Astrocyte of the hippocampus (primary cell): ENCODE measurements around the gene KATNB1.
"Not testable (repeated sequence)": the region's sequence is repeated elsewhere in the genome, so short reads cannot be mapped to it uniquely, and the experiment has no call there.

Experiments
- DNase-seq: peaks from one replicate; pipeline ENCODE4 v3.0.0; 2011; ENCODE audit warnings: low read depth, low spot score

KATNB1 gene

DNA sequence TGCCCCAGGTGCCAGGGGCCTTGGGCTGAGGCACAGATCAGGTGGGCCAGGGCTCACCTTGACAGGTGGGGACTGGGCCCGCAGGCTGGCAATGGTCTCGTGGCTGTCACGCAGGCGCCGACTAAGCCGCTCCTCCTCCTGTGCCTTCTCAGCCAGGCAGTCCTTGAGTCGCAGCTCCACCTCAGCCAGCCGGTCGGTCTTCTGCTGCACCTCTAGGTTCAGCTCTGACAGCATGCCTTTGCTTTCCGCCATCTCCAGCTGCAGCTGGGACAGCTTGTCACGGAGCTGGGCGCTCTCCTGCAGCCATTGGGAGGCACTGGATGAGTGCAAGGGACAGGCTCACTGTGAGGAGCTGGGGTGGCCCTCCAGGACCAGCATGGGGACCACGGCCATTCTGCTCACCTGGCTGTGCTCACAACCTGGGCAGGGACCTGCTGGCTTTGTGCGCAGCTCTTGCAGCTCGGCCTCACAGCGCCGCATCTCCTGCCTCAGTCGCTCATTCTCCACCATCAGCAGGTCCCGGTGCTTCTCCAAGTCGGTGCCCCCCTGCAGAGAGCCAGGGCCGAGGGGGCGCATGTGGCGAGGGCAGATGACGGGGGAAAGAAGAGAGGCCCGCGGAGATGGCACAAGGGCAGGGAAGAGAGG, 35.7 kb downstream of the KATNB1 start:
- no peak for DNase-seq

DNA sequence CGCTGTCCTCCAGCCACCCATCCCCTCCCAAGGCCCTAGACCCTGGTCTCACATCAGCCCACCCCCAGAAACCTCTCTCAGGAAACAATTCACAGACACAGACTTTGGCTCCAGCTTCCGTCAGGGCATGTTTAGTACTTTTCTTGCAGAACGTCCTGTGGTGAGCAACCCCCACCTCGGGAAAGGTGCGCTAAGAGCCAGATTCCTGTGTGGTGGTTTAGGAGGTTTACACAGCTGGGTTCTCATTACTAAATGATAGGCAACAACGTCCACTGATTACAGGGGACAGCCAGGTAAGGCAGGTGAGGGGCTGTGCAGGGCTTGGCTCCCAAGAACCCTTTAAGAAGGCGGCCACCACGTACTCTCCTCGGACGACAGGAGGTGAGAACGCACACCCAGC, 37.4 kb downstream of the KATNB1 start:
- DNase-seq: no peak

GRCh38 chr16:57773655-57774295, 38.2 kb downstream of the KATNB1 start:
- DNase-seq: peak; percentile 56

GRCh38 chr16:57774705-57775285, 39.2 kb downstream of the KATNB1 start:
- no peak for DNase-seq

GRCh38 chr16:57775661-57776469, 40.3 kb downstream of the KATNB1 start:
- peak; percentile 75 for DNase-seq

GRCh38 chr16:57778658-57779057, 43.1 kb downstream of the KATNB1 start:
- no peak for DNase-seq

DNA sequence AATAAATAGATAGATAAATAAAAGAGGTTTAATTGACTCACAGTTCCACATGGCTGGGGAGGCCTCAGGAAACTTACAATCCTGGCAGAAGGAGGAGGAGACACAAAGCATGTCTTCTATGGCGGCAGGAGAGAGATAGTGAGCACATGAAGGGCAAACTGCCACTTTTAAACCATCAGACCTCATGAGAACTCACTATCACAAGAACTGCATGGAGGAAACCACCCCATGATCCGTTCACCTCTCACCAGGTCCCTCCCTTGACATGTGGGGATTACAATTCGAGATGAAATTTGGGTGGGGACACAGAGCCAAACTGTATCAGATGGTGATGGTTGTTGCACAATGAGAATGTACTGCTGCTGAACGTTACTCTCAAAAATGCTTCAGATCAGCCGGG, 44.3 kb downstream of the KATNB1 start:
- DNase-seq: not testable (repeated sequence)

DNA sequence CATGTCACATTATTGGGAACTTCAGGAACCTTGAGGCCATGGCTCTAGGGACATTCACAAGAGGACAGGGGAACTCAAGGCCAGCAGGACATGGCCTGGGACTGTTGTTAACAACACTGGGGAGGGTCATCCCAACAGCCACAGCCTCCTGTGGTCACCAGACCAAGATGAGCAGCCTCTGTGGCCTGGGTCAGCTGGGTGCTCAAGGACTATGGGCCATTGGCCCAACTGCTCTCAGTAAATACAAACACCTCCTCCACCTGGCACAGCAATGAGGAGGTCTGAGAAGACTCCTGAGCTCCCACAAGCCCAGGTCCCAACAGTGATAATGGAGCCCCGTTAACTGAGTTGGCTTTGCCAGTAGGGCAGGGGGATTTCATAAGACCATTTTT, 45.8 kb downstream of the KATNB1 start:
- DNase-seq: no peak

DNA sequence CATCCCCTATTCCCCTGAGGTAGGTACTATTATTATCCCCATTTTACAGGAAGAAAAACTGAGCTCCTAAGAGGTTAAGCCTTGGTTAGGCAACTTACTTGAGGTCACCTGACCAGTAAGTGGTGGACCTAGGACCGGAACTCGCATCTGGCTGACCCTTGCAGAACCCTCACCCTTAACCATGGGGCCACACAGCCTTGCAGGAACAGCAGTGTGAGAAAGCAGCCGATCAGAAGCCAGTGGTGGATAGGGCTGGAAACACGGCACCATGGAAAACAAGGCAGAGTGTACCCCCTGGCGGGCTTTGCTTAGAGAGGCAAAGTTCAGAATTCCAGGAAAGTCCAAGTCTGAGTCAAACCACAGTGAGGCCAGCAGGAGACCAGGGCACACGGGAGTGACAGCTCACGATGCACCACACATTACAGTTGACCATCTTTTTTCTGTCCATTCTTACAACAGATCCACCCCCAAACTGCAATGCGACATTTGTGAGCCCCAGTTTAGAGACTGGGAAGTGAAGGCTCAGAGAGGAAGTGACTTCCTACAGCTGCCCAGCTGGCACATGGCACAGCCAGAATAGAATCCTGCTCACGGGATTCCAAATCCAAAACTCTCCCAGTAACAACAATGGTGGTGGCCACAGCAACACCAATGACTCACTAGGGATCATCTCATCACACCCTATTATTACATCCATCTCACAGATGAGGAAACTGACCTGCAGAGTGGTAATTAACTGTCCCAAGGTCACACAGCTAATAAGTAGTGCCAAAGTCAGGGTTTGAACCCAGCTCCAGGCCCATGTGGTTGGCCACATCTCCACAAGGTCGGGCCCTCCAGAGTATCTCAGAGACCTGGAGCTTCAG, 46.4 kb downstream of the KATNB1 start:
- peak; percentile 54 for DNase-seq

DNA sequence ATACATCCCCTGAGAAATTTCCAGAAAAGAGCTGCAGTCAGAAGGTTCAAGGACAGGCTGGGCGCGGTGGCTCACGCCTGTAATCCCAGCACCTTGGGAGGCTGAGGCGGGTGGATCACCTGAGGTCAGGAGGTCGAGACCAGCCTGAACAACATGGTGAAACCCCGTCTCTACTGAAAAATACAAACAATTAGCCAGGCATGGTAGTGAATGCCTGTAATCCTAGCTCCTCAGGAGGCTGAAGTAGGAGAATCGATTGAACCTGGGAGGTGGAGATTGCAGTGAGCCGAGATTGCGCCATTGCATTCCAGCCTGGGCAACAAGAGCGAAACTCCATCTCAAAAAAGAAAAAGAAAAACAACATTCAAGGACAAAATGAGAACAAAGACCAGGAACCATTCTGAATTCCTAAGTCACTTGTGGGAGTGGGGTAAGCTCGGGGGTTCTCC, 47.1 kb downstream of the KATNB1 start:
- DNase-seq: not testable (repeated sequence)

DNA sequence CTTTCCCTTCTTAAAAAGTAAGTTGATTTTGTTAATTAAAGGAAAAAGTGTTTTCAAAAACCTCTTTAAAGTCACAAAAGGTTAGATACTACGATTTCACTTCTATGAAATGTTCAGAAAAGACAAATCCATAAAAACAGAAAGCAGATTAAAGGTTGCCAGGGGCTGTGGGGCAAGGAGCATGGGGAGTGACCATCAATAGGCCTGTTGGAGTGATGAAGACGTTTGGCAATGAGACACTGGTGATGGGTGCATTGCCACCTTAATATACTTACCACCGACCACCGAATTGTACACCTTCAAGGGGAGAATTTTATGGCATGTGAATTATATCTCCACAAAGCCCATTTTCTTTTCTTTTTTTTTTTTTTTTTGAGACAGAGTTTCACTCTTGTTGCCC, 47.5 kb downstream of the KATNB1 start:
- DNase-seq: no peak

DNA sequence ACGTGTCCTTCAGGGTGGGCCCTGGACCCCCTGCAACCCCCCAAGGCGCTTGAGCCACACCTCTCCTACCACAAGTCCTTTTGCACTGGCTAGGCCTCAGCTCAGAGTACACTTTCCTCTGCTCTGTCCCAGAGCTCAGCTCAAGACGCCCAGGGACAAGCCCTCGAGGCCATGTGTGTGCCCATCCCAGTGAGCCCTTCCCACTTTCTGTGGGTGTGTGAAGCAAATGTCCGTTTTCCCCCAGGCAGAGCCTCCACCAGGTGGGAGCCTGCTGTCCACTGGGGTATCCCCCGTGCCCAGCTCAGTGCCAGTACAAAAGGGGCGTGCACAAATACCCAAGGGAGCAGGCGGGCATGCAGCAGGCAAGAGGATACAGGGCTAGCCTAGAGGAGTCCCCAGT, 48.3 kb downstream of the KATNB1 start:
- DNase-seq: no peak

GRCh38 chr16:57784334-57784733, 48.8 kb downstream of the KATNB1 start:
- no peak for DNase-seq

DNA sequence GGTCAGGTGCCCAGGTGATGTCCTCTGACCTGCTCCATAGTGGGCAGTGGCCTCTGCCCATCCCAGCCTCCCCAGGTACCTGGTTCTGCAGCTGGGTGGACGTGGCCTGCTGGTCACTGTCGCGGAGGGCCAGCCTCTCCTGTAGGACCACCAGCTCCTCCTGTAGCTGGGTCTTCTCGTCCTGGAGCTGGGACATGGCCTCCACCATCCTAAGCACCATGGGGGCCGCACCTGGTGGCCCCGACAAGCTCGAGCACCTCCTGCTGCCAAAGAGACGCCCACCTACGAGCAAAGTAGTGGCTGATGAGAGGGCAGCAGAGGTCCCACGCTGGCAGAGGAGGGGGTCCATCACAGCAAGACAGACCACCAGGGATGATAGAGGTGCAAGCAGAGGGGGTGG, 49.8 kb downstream of the KATNB1 start:
- DNase-seq: no peak

GRCh38 chr16:57785924-57786323, 50.4 kb downstream of the KATNB1 start:
- DNase-seq: no peak

GRCh38 chr16:57786632-57787518, 51.3 kb downstream of the KATNB1 start:
- DNase-seq: no peak

- DNase-seq: no peak
Measured at GRCh38 chr16:57787519-57787905, 51.9 kb downstream of the KATNB1 start.

GRCh38 chr16:57788252-57788841, 52.8 kb downstream of the KATNB1 start:
- no peak for DNase-seq

DNA sequence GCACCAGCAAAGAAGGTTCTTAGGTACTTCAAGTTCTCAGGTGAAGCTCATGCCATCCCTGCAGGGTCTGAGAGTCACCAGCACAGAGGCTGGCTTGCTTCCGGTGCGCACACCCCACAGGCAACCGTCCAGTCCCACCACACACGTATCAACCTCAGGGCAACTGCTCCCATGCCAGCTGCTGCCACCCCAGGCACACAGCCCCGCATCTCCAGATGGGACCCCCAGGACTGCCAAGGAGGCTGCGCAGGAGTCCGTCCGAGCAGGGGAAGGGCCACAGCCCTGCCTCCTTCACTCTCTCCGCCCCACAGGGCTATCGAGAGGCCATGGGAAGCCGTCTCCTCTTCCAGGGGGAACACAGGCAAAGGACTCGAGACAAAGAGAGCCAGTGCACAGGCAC, 53.4 kb downstream of the KATNB1 start:
- DNase-seq: no peak
